ENCODE results near the gene NFASC.

The NFASC gene

GRCh38 chr1:205041998-205042910 is 171.6 kb downstream of the NFASC start:
- DNase-seq (ENCODE audit: insufficient read length, low spot score), result no peak
- FAIRE-seq, result no peak
- no peak for TF ChIP-seq POU2F2 (IDR thresholded peaks at IDR 0.05; ENCODE audit: low read depth, low read length)
- no peak for TF ChIP-seq POLR2AphosphoS5 (IDR thresholded peaks at IDR 0.05; ENCODE audit: low read depth, low read length)
- no peak for TF ChIP-seq PAX5 (IDR thresholded peaks at IDR 0.05; ENCODE audit: insufficient read depth, low read length, severe bottlenecking)
- TF ChIP-seq TAF1 (IDR thresholded peaks at IDR 0.05; ENCODE audit: low read depth, low read length), result no peak
- TF ChIP-seq SPI1 (IDR thresholded peaks at IDR 0.05; ENCODE audit: low read depth, low read length), result no peak
- TF ChIP-seq POLR2A (IDR thresholded peaks at IDR 0.05; ENCODE audit: low read depth, low read length), result no peak

- TF ChIP-seq TAF1 (IDR thresholded peaks at IDR 0.05; ENCODE audit: low read depth, low read length), result no peak
- no peak for TF ChIP-seq SPI1 (IDR thresholded peaks at IDR 0.05; ENCODE audit: low read depth, low read length)
- TF ChIP-seq POLR2AphosphoS5 (IDR thresholded peaks at IDR 0.05; ENCODE audit: low read depth, low read length), result no peak
- no peak for TF ChIP-seq PAX5 (IDR thresholded peaks at IDR 0.05; ENCODE audit: insufficient read depth, low read length, severe bottlenecking)
- TF ChIP-seq POLR2A (IDR thresholded peaks at IDR 0.05; ENCODE audit: low read depth, low read length), result no peak
- no peak for TF ChIP-seq POU2F2 (IDR thresholded peaks at IDR 0.05; ENCODE audit: low read depth, low read length)
- no peak for FAIRE-seq
- DNase-seq (ENCODE audit: insufficient read length, low spot score), result no peak
Measured at GRCh38 chr1:205042911-205043806, 172.5 kb downstream of the NFASC start, which contains the start of gene CNTN2. Gene CNTN2 (plus strand): TSS chr1:205043212. CDS start chr1:205053186, 9,974 bp downstream.

GRCh38 chr1:205043866-205044265 is 173.2 kb downstream of the NFASC start:
- TF ChIP-seq POU2F2 (IDR thresholded peaks at IDR 0.05; ENCODE audit: low read depth, low read length), result no peak
- TF ChIP-seq PAX5 (IDR thresholded peaks at IDR 0.05; ENCODE audit: insufficient read depth, low read length, severe bottlenecking), result no peak
- TF ChIP-seq POLR2AphosphoS5 (IDR thresholded peaks at IDR 0.05; ENCODE audit: low read depth, low read length), result no peak
- TF ChIP-seq SPI1 (IDR thresholded peaks at IDR 0.05; ENCODE audit: low read depth, low read length), result no peak
- TF ChIP-seq POLR2A (IDR thresholded peaks at IDR 0.05; ENCODE audit: low read depth, low read length), result no peak
- TF ChIP-seq TAF1 (IDR thresholded peaks at IDR 0.05; ENCODE audit: low read depth, low read length), result no peak
- FAIRE-seq (no peak), DNase-seq (ENCODE audit: insufficient read length, low spot score) (no peak)

- no peak for FAIRE-seq
- no peak for DNase-seq (ENCODE audit: insufficient read length, low spot score)
- TF ChIP-seq POLR2A (IDR thresholded peaks at IDR 0.05; ENCODE audit: low read depth, low read length), result no peak
Measured at GRCh38 chr1:205044741-205045140, 174.1 kb downstream of the NFASC start.

GRCh38 chr1:205045146-205045545 is 174.5 kb downstream of the NFASC start:
- no peak for TF ChIP-seq PAX5 (IDR thresholded peaks at IDR 0.05; ENCODE audit: insufficient read depth, low read length, severe bottlenecking)
- no peak for TF ChIP-seq POLR2A (IDR thresholded peaks at IDR 0.05; ENCODE audit: low read depth, low read length)
- TF ChIP-seq SPI1 (IDR thresholded peaks at IDR 0.05; ENCODE audit: low read depth, low read length), result no peak
- TF ChIP-seq POU2F2 (IDR thresholded peaks at IDR 0.05; ENCODE audit: low read depth, low read length), result no peak
- TF ChIP-seq POLR2AphosphoS5 (IDR thresholded peaks at IDR 0.05; ENCODE audit: low read depth, low read length), result no peak
- no peak for TF ChIP-seq TAF1 (IDR thresholded peaks at IDR 0.05; ENCODE audit: low read depth, low read length)
- DNase-seq (ENCODE audit: insufficient read length, low spot score) (no peak), FAIRE-seq (no peak)

GRCh38 chr1:205046870-205047269 is 176.2 kb downstream of the NFASC start:
- no peak for TF ChIP-seq POLR2AphosphoS5 (IDR thresholded peaks at IDR 0.05; ENCODE audit: low read depth, low read length)
- no peak for TF ChIP-seq TAF1 (IDR thresholded peaks at IDR 0.05; ENCODE audit: low read depth, low read length)
- no peak for TF ChIP-seq PAX5 (IDR thresholded peaks at IDR 0.05; ENCODE audit: insufficient read depth, low read length, severe bottlenecking)
- no peak for TF ChIP-seq POU2F2 (IDR thresholded peaks at IDR 0.05; ENCODE audit: low read depth, low read length)
- no peak for TF ChIP-seq SPI1 (IDR thresholded peaks at IDR 0.05; ENCODE audit: low read depth, low read length)
- no peak for TF ChIP-seq POLR2A (IDR thresholded peaks at IDR 0.05; ENCODE audit: low read depth, low read length)
- DNase-seq (ENCODE audit: insufficient read length, low spot score) (no peak), FAIRE-seq (no peak)

GRCh38 chr1:205047764-205048231 is 177.1 kb downstream of the NFASC start:
- FAIRE-seq (no peak), DNase-seq (ENCODE audit: insufficient read length, low spot score) (no peak)
- TF ChIP-seq POU2F2 (IDR thresholded peaks at IDR 0.05; ENCODE audit: low read depth, low read length) (no peak), SPI1 (IDR thresholded peaks at IDR 0.05; ENCODE audit: low read depth, low read length) (no peak), TAF1 (IDR thresholded peaks at IDR 0.05; ENCODE audit: low read depth, low read length) (no peak)

- no peak for FAIRE-seq
- DNase-seq (ENCODE audit: insufficient read length, low spot score), result no peak
- TF ChIP-seq POLR2A (IDR thresholded peaks at IDR 0.05; ENCODE audit: low read depth, low read length), result no peak
- no peak for TF ChIP-seq POU2F2 (IDR thresholded peaks at IDR 0.05; ENCODE audit: low read depth, low read length)
Measured at GRCh38 chr1:205048382-205048781, 177.7 kb downstream of the NFASC start.

- FAIRE-seq (no peak), DNase-seq (ENCODE audit: insufficient read length, low spot score) (no peak)
- TF ChIP-seq POLR2AphosphoS5 (IDR thresholded peaks at IDR 0.05; ENCODE audit: low read depth, low read length) (no peak), PAX5 (IDR thresholded peaks at IDR 0.05; ENCODE audit: insufficient read depth, low read length, severe bottlenecking) (no peak), POU2F2 (IDR thresholded peaks at IDR 0.05; ENCODE audit: low read depth, low read length) (no peak), POLR2A (IDR thresholded peaks at IDR 0.05; ENCODE audit: low read depth, low read length) (no peak), SPI1 (IDR thresholded peaks at IDR 0.05; ENCODE audit: low read depth, low read length) (no peak), TAF1 (IDR thresholded peaks at IDR 0.05; ENCODE audit: low read depth, low read length) (no peak)
Measured at GRCh38 chr1:205049479-205049878, 178.8 kb downstream of the NFASC start.
